GM21528 (cell line): ENCODE data around the gene NCEH1.
"Not testable (repeated sequence)": the region's sequence is repeated elsewhere in the genome, so short reads cannot be mapped to it uniquely, and the experiment has no call there.

Source experiments
- ATAC-seq: cut with Tn5 transposase; IDR thresholded peaks from one replicate; pipeline ENCODE4 v1.9.1; 2021; ENCODE audit warnings: mild to moderate bottlenecking, moderate library complexity; ENCODE audit not compliant: unreplicated experiment, low FRiP score

NCEH1 gene

DNA sequence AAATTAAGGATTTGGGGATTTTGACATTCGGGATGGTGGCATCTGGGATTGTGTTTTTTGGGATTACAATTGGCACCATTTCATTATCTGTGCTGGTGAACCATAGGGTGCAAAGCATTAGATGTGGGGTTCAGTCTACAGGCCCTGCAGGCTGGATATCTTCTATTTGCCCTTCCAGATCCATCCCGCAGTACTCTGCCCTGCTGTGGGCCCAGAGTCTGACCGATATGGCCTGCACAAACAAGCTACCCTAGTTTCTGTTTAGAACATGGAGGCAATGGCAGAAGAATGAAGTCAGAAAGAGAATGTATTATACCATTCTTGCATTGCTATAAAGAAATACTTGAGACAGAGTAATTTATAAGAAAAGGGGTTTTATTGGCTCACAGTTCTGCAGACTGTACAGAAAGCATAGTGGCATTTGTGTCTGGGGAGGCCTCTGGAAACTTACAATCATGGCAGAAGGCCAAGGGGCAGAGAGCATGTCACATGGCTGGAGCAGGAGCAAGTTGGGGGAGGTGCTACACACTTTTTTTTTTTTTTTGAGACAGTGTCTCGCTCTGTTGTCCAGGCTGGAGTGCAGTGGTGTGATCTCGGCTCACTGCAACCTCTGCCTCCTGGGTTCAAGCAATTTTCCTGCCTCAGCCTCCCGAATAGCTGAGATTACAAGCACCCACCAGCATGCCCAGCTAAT is 93.7 kb downstream of the NCEH1 start:
- ATAC-seq, result no peak

DNA sequence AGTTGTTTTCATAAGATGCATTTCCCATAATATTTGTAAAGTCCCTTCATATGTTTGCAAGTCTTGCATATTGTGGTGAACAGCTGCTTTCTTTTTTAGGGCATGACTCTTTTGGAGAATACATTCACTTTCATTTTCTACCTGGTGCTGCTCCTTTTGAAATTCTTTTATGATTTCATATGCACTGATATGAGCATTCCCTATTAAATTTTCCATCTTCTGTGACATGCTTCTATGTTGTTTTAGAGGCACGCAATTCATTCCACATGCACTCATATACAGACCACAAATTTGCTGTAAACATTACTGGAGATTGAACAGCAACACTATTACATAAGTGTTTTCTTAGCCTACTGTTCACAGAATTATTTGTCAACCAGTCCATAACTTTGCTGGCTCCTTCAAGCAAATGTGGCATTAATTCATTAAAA is 94.8 kb downstream of the NCEH1 start:
- ATAC-seq, result no peak

DNA sequence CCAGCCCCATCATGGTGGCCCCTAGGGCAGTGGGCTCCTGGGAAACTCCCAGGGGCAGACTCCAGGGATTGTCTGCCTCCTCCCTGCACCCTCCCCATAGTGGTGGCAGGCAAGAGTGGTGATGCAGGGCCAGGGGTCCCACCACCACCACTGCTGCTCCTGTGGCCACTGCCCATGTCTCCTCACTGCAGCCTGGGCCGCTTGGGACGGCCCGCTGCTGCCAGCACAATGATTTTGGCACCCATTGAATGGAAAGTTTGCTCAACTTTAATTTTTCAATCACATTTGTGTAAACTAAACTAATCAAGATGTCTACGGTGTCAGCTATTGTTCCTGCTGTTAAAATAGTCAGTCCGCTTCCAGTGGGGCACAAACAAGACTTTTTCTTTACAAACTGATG is 95.6 kb downstream of the NCEH1 start:
- ATAC-seq, result no peak

DNA sequence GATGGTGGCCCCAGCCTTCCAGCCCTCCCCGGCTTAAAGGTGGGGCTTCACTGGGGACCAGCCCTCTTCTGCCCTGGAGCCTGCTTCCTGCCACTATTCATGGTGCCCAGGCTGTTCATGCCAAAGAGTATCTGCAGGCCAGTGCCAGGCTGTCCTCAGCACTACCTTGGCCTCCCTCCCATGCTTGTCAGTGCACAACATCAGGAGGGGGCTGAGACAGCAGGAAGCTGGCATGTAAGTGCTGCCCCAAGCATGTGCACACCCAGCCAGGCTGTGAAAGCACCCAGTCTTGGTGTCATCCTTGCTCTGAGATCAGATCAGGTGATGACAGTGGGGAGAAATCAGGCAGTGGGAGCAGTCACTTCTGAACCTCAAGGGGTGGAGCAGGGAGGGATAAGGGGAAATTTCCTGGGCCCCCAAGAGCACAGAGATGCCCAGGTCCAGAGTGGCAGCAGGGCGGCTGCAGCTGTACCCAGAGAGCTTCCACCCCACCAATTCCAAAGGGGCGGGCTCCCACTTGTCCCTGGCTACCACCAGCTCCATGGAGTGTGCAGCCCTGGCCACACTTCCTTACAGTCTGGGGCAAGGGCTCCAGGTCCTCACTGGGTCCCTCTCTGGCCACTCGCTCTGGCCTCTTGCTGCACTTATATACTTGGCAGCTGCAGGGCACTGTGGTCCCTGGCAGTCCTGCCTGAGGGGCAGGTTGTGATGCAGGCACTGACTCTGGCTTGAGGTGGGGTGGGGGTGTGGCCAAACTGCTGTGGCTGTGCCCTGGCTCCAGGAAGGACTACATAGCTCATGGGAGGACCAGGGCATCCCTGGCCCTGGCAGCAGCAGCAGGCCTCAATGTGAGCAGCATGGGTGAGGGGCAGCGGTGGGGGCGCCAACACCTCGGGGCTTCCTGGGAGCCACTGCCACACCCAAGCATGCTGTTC is 96.3 kb downstream of the NCEH1 start:
- no peak for ATAC-seq

DNA sequence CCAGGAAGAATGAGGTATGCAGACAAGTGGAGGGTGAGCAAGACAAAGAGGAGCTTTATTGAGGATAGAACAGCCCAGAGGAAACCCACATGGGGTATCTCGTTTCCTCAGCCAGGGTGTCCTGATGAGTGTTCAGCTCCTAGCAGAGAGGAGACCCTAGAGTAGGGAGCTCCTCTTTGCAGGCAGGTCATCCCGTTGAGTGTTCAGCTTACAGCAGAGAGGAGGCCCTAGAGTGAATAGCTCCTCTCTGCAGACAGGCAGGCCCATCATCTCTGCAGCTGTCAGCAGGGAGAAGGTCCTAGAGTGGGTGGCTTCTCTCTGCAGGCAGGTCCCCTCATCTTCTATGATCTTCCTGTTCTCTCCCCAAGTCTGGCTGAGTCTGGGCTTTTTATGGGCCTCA is 97.0 kb downstream of the NCEH1 start:
- ATAC-seq, result no peak

GRCh38 chr3:172612871-172613678 is 97.8 kb downstream of the NCEH1 start:
- no peak for ATAC-seq

GRCh38 chr3:172609750-172610149 is 101.1 kb downstream of the NCEH1 start:
- ATAC-seq, result no peak

DNA sequence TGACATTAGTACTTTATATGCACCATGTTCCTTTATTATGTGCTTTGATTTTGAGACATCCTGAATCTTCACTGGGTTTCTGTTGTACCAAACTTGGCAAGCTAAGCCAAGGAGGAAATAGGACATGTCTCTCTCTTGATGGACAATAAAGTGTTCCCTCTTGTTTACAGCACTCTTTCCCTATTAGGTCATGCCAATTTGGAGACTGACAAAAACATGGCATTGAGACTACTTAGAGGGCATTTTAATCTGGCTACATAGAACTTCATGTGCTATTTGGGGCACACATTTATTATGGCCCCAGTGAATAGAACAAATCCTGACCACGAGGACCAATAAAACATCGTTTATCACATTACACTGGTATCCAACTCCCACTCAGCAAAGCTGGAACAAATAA is 102.3 kb downstream of the NCEH1 start:
- no peak for ATAC-seq

GRCh38 chr3:172607305-172608121 is 103.4 kb downstream of the NCEH1 start:
- ATAC-seq, result no peak

DNA sequence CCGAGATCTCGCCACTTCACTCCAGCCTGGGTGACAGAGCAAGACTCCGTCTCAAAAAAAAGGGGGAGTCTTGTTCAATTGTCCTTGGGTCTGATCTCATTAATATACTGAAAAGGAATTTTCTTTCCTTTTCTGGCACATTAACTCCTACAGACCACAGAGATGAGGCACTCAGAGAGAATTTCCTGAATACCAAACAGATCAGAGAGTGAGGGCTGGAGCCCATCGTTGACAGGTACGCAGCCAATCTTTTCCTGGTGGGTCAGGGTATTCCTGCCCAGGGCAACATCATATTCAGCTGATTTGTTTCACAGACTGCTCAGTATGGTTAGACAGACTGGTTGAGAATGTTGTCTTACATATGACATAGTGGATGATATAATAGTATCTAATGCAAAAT is 104.8 kb downstream of the NCEH1 start:
- no peak for ATAC-seq

DNA sequence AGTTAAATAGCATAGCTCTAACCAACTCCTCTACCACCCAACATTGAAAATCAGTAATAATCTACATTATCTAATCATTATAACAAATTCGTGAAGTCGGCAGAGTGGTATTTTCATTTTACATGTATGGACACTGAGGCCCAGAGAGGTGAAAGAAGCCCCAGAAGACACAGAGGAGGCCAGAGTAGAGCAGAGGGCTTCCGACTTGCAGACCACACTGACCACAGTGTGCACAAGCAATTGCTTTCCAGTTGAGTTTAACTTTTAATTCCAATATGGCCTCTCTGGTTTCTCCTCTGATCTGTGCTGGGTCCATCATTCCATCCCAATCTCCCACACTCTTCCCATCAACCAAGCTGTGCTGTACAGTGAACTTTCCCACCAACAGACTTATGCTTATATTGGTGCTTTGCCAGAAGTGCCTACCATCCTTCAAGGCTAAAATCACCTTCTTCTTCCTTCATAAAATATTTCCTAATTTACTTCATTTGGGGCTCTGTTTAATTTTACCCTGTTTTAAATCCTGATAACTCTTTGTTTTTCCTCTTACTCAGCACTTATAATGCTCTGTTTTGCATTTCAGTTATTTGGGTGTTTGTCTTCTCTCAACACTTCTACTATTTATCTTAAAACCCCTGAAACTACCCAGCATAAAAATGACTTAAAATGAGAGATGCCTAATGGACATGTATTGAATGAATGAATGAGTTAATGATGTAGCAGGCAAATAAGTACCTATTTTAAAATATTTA is 105.8 kb downstream of the NCEH1 start:
- ATAC-seq, result no peak

GRCh38 chr3:172601066-172601832 is 109.6 kb downstream of the NCEH1 start:
- no peak for ATAC-seq

DNA sequence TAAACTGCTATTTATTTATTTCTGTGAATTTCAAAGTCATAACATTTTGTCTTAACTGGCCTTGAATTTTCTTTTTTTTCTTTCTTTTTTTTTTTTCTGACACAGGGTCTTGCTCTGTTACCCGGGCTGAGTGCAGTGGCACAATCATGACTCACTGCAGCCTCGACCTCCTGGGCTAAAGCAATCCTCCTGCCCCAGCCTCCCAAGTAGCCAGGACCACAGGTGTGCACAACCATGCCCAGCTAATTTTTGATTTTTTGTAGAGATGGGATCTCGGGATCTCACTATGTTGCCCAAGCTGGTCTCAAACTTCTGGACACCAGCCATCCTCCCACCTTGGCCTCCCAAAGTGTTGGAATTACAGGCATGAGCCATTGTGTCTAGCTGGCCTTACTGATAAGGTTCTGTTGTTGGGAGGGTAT is 110.2 kb downstream of the NCEH1 start:
- ATAC-seq, result no peak

DNA sequence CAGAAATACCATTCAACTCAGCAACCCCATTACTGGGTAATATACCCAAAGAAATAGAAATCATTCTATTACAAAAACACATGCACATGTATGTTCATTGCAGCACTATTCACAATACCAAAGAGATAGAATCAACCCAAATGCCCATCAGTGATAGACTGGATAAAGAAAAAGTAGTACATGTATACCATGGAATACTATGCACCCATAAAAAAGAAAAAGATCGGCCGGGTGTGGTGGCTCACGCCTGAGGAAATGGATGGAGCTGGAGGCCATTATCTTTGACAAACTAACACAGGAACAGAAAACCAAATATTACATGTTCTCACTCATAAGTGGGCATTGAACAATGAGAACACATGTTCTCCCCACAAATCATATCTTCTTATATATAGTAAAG is 112.0 kb downstream of the NCEH1 start:
- ATAC-seq, result no peak

DNA sequence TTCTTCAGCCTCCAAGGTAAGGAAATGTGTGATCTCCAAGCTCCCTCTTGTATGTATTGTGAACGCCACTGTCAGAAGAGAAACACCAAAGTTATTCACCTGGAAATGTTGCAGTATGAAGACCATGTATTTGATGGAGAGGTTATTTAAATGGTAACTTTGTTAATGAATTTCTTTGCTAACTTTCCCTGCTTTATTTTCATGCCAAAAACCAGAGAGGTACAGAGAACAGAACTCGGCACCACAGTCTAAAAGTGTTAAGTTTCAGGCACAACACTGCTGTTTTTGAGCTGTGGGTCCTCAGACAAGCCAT is 114.5 kb downstream of the NCEH1 start:
- ATAC-seq, result no peak

- ATAC-seq, result peak; percentile 39
Measured at GRCh38 chr3:172595664-172596393, 115.0 kb downstream of the NCEH1 start.

DNA sequence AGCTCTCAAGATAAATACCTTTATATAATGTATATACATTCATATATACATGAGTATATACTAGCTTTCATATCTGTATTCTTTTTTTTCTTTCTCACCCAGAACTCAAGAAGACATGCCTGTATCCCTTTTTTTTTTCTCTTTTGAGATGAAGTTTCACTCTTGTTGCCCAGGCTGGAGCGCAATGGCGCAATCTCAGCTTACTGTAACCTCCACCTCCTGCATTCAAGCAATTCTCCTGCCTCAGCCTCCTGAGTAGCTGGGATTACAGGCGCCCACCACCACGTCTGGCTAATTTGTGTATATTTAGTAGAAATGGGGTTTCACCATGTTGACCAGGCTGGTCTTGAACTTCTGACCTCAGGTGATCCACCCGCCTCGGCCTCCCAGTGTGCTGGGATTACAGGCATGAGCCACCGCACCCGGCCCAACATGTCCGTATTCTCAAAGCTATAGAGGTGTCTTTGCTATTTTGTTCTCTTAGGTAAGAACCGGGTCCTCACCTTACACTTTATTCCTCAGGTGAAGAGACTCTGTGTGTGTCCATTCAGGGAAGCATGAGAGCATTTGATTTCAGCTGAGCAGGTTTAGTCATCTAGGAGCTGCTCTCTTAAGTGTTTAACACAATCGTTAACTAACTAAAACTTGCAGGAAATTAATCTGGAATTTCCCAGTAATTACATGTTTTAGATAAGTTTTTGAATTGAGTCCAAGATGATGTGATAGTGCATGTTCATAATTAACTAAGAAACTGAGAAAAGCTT is 115.8 kb downstream of the NCEH1 start:
- ATAC-seq, result not testable (repeated sequence)
